PFSK-1 (cell line): ENCODE results near the gene PAK1.

Experiments used
- POLR2AphosphoS5 ChIP-seq: IDR thresholded peaks from 2 replicates; pipeline ENCODE4 v1.6.1; 2012; ENCODE audit warnings: low read depth, mild to moderate bottlenecking, control low read depth, low read length, moderate library complexity
- TAF1 ChIP-seq: IDR thresholded peaks from 2 replicates; pipeline ENCODE4 v1.6.1; 2012; ENCODE audit warnings: low read length, control low read depth, borderline replicate concordance; ENCODE audit not compliant: insufficient read depth

GRCh38 chr11:77413850-77414460, 59.9 kb downstream of the PAK1 start:
- TF ChIP-seq POLR2AphosphoS5 (no peak), TAF1 (no peak)
